ENCODE results near the gene MAN1C1. TPM values are rescaled to one million over a fixed set of nuclear protein-coding genes. Genes with fewer than 3 reads are reported as not detected.

Gene MAN1C1
- total RNA-seq, 1 donor from 2014 or later: 0.20 TPM

- peaks cover 17% of the 10 kb centered on the region for H3K4me1 Mint-ChIP-seq
- H3K36me3 Mint-ChIP-seq (ENCODE audit: low read depth): no peaks in the 10 kb centered on the region
- ATAC-seq (ENCODE audit: low read depth) (no peak), DNase-seq (no peak)
- no peak for TF ChIP-seq CTCF (IDR thresholded peaks at IDR 0.05)
- H3K27me3 Mint-ChIP-seq: peaks cover 2% of the 10 kb centered on the region
- POLR2A ChIA-PET: no interaction called here
- H3K4me3 Mint-ChIP-seq: no peak overlapping the region
- no peak overlapping the region for H3K27ac Mint-ChIP-seq
- intact Hi-C loops (cut with micrococcal nuclease): no loop called here
- H3K9me3 Mint-ChIP-seq: no peaks in the 10 kb centered on the region
- CTCF ChIA-PET: no interaction called here
These were observed 163.3 kb downstream of the MAN1C1 start for GRCh38 chr1:25779894-25780293.

GRCh38 chr1:25780318-25781129, 163.9 kb downstream of the MAN1C1 start:
- Mint-ChIP-seq H3K36me3 (ENCODE audit: low read depth) (no peaks in the 10 kb centered on the region), H3K4me3 (no peak overlapping the region), H3K27me3 (no peaks in the 10 kb centered on the region), H3K27ac (no peak overlapping the region), H3K4me1 (peaks cover 11% of the 10 kb centered on the region), H3K9me3 (no peaks in the 10 kb centered on the region)
- ChIA-PET CTCF (no interaction called here), POLR2A (no interaction called here)
- ATAC-seq (ENCODE audit: low read depth): no peak
- TF ChIP-seq CTCF (IDR thresholded peaks at IDR 0.05): no peak
- DNase-seq: no peak
- intact Hi-C loops (cut with micrococcal nuclease): no loop called here

- Mint-ChIP-seq H3K27ac (no peak overlapping the region), H3K4me1 (peaks cover 9% of the 10 kb centered on the region), H3K4me3 (no peak overlapping the region), H3K27me3 (no peaks in the 10 kb centered on the region), H3K9me3 (no peaks in the 10 kb centered on the region), H3K36me3 (ENCODE audit: low read depth) (no peaks in the 10 kb centered on the region)
- ChIA-PET CTCF (no interaction called here), POLR2A (no interaction called here)
- DNase-seq (no peak), ATAC-seq (ENCODE audit: low read depth) (no peak)
- no peak for TF ChIP-seq CTCF (IDR thresholded peaks at IDR 0.05)
- intact Hi-C loops (cut with micrococcal nuclease): no loop called here
These were observed 164.5 kb downstream of the MAN1C1 start for GRCh38 chr1:25781130-25781433.

DNA sequence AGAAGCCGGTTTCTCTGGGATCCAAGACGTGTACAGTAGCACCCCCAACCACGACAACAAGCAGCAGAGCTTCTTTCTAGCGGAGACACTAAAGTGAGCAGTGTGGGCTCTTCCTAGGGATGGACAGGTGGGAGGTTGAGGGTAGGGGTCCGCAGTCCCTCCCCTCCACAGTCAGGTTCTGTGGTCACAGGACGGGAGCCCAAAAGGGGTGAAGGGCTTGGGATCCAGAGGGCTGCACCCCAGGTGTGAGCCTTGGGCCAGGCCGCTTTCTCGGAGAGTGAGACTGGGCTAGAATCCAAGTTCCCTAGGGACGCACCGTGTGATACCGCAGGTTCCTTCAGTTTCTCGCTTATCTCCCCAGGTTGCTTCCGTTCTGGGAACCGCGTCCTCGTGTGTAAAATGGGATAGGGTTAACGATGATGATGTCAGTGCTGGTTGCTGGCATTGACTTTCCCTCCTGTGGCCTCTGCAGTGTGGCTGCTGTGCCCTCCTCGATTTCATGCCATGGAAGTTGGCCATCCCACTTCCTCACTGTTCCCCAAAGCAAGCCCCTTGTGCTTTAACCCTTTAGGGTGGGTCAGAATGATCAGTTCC, 166.1 kb downstream of the MAN1C1 start:
- H3K36me3 Mint-ChIP-seq (ENCODE audit: low read depth): no peaks in the 10 kb centered on the region
- CTCF ChIA-PET: no interaction called here
- no peak for DNase-seq

More for the DNA sequence above, 166.1 kb downstream of the MAN1C1 start:
- POLR2A ChIA-PET: no interaction called here
- TF ChIP-seq CTCF (IDR thresholded peaks at IDR 0.05): no peak
- intact Hi-C loops (cut with micrococcal nuclease): no loop called here
- H3K4me3 Mint-ChIP-seq: no peak overlapping the region
- no peak for ATAC-seq (ENCODE audit: low read depth)
- H3K4me1 Mint-ChIP-seq: peaks cover 9% of the 10 kb centered on the region
- H3K9me3 Mint-ChIP-seq: no peaks in the 10 kb centered on the region
- no peaks in the 10 kb centered on the region for H3K27me3 Mint-ChIP-seq
- no peak overlapping the region for H3K27ac Mint-ChIP-seq
